ENCODE data around the gene XRN1. TPM values are rescaled to one million over a fixed set of nuclear protein-coding genes. Genes with fewer than 3 reads are reported as not detected.
"Not testable (repeated sequence)": the region's sequence is repeated elsewhere in the genome, so short reads cannot be mapped to it uniquely, and the experiment has no call there.

XRN1 gene
- total RNA-seq, 1 donor from 2014 or later, result 63.0 TPM

GRCh38 chr3:142417302-142417701, 30.5 kb downstream of the XRN1 start:
- DNase-seq (no peak), ATAC-seq (ENCODE audit: low read depth) (no peak)
- CTCF ChIA-PET, result no interaction called here
- intact Hi-C loops (cut with micrococcal nuclease), result no loop called here
- Mint-ChIP-seq H3K4me3 (no peak overlapping the region), H3K27ac (no peak overlapping the region), H3K4me1 (no peaks in the 10 kb centered on the region), H3K27me3 (no peaks in the 10 kb centered on the region), H3K9me3 (no peaks in the 10 kb centered on the region), H3K36me3 (ENCODE audit: low read depth) (peaks cover 69% of the 10 kb centered on the region)
- POLR2A ChIA-PET, result no interaction called here
- no peak for TF ChIP-seq CTCF (IDR thresholded peaks at IDR 0.05)

- H3K4me1 Mint-ChIP-seq; DNase-seq; CTCF ChIA-PET; POLR2A ChIA-PET; H3K9me3 Mint-ChIP-seq; H3K27ac Mint-ChIP-seq; intact Hi-C loops (cut with micrococcal nuclease); H3K4me3 Mint-ChIP-seq; ATAC-seq (ENCODE audit: low read depth); H3K27me3 Mint-ChIP-seq: not testable (repeated sequence)
- H3K36me3 Mint-ChIP-seq (ENCODE audit: low read depth), result peaks cover 71% of the 10 kb centered on the region
Observed at GRCh38 chr3:142400537-142400936, 47.3 kb downstream of the XRN1 start.

GRCh38 chr3:142394921-142395622, 52.8 kb downstream of the XRN1 start:
- H3K4me3 Mint-ChIP-seq, result no peak overlapping the region
- no peak for ATAC-seq (ENCODE audit: low read depth)
- TF ChIP-seq CTCF (IDR thresholded peaks at IDR 0.05), result no peak
- intact Hi-C loops (cut with micrococcal nuclease), result no loop called here
- ChIA-PET POLR2A (no interaction called here), CTCF (interaction anchor here (0.6 kb wide), 1 partner anchor 77 kb away, joined by 3 read pairs; no protein-coding TSS in a partner anchor)
- peaks cover 2% of the 10 kb centered on the region for H3K9me3 Mint-ChIP-seq
- DNase-seq, result no peak
- no peaks in the 10 kb centered on the region for H3K4me1 Mint-ChIP-seq
- H3K36me3 Mint-ChIP-seq (ENCODE audit: low read depth), result peaks cover 49% of the 10 kb centered on the region
- no peak overlapping the region for H3K27ac Mint-ChIP-seq
- no peaks in the 10 kb centered on the region for H3K27me3 Mint-ChIP-seq

GRCh38 chr3:142385078-142385477, 62.8 kb downstream of the XRN1 start:
- Mint-ChIP-seq H3K27ac (no peak overlapping the region), H3K9me3 (peaks cover 2% of the 10 kb centered on the region), H3K27me3 (no peaks in the 10 kb centered on the region), H3K4me1 (no peaks in the 10 kb centered on the region), H3K36me3 (ENCODE audit: low read depth) (peaks cover 73% of the 10 kb centered on the region), H3K4me3 (no peak overlapping the region)
- no peak for ATAC-seq (ENCODE audit: low read depth)
- ChIA-PET CTCF (no interaction called here), POLR2A (no interaction called here)
- no peak for TF ChIP-seq CTCF (IDR thresholded peaks at IDR 0.05)
- intact Hi-C loops (cut with micrococcal nuclease), result no loop called here
- DNase-seq, result no peak

GRCh38 chr3:142374687-142375086, 73.2 kb downstream of the XRN1 start:
- Mint-ChIP-seq H3K4me1 (no peaks in the 10 kb centered on the region), H3K27ac (no peak overlapping the region), H3K36me3 (ENCODE audit: low read depth) (peaks cover 73% of the 10 kb centered on the region), H3K27me3 (no peaks in the 10 kb centered on the region), H3K4me3 (no peak overlapping the region), H3K9me3 (no peaks in the 10 kb centered on the region)
- DNase-seq, result no peak
- CTCF ChIA-PET, result no interaction called here
- ATAC-seq (ENCODE audit: low read depth), result no peak
- POLR2A ChIA-PET, result no interaction called here
- intact Hi-C loops (cut with micrococcal nuclease), result no loop called here
- TF ChIP-seq CTCF (IDR thresholded peaks at IDR 0.05), result no peak

GRCh38 chr3:142369576-142369975, 78.3 kb downstream of the XRN1 start:
- CTCF ChIA-PET, result not testable (repeated sequence)

More at GRCh38 chr3:142369576-142369975, 78.3 kb downstream of the XRN1 start:
- DNase-seq; H3K27me3 Mint-ChIP-seq; H3K4me3 Mint-ChIP-seq; ATAC-seq (ENCODE audit: low read depth); H3K27ac Mint-ChIP-seq; POLR2A ChIA-PET; H3K9me3 Mint-ChIP-seq; H3K4me1 Mint-ChIP-seq; intact Hi-C loops (cut with micrococcal nuclease): not testable (repeated sequence)
- H3K36me3 Mint-ChIP-seq (ENCODE audit: low read depth), result peaks cover 59% of the 10 kb centered on the region

All from activated B cell treated with CpG ODN at 0.5 μM for 24 hours (primary cell).